Stimulated activated naive CD8-positive, alpha-beta T cell treated with anti-CD3 and anti-CD28 coated beads, Interleukin-15, amount 100 ng/mL, for 72 hours (primary cell): ENCODE results near the gene PPP2R2D.
"Not testable (repeated sequence)": the region's sequence is repeated elsewhere in the genome, so short reads cannot be mapped to it uniquely, and the experiment has no call there.

ENCODE experiments used
- ATAC-seq: fragments of 150-1000 bp; cut with Tn5 transposase; 2 replicates; pipeline ENCODE4 v1.10.0; 2021; ENCODE audit warnings: mild to moderate bottlenecking, moderate library complexity
- DNase-seq, 2 donors: peaks; one replicate each; pipeline ENCODE4 v3.0.0; 2021 to 2022
- H3K27ac Mint-ChIP-seq, 2 donors: one replicate each; pipeline ENCODE4 v1.8.0; 2022; ENCODE audit warnings: mild to moderate bottlenecking in 2 of 2, mixed read lengths in 2 of 2, moderate library complexity in 2 of 2
- H3K27me3 Mint-ChIP-seq: one replicate; pipeline ENCODE4 v1.8.0; 2022; ENCODE audit warnings: mixed read lengths
- H3K4me1 Mint-ChIP-seq: one replicate; pipeline ENCODE4 v1.8.0; 2022; ENCODE audit warnings: mild to moderate bottlenecking, mixed read lengths
- H3K4me3 Mint-ChIP-seq, 2 donors: one replicate each; pipeline ENCODE4 v1.8.0; 2022; ENCODE audit warnings: mild to moderate bottlenecking in 2 of 2, mixed read lengths in 2 of 2, moderate library complexity in 1 of 2
- H3K9me3 Mint-ChIP-seq, 2 donors: one replicate each; pipeline ENCODE4 v1.8.0; 2022; ENCODE audit warnings: mixed read lengths in 2 of 2

PPP2R2D gene

DNA sequence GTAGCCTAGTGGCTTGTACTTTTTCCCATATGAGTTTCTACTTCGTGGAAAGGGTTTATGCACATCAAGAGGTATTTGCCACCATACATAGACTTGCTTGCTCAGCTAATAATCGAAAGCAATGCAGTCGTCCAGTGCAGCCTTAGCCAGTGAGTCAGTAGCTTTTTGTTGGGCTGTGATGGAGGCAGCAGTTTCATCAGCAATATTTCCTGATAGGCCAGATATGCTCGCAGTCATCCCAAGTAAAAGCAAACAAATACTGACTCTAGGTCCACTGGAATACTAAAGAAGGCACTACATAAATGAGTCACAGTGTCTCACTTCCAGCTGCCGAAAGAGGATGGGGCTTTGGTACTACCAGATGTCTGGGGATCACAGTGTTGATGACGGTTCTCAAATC is 83.0 kb downstream of the PPP2R2D start:
- no peaks in the 10 kb centered on the region for H3K9me3 Mint-ChIP-seq
- H3K4me1 Mint-ChIP-seq: peaks cover 21% of the 10 kb centered on the region
- no peak overlapping the region for H3K4me3 Mint-ChIP-seq
- H3K27me3 Mint-ChIP-seq: no peaks in the 10 kb centered on the region
- DNase-seq (no peak), ATAC-seq (no peak)
- no peak overlapping the region for H3K27ac Mint-ChIP-seq

DNA sequence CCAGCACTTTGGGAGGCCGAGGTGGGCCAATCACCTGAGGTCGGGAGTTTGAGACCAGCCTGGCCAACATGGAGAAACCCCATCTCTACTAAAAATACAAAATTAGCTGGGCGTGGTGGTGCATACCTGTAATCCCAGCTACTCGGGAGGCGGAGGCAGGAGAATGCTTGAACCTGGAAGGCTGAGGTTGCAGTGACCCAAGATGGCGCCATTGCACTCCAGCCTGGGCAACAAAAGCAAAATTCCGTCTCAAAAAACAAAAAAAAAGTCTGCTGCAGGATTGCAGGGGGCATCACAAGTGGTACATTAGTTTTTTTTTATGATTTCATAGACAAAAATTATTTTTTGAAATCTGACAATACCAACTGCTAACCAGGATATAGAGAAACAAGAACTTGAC is 86.0 kb downstream of the PPP2R2D start:
- not testable (repeated sequence) for H3K9me3 Mint-ChIP-seq, H3K4me1 Mint-ChIP-seq, H3K27me3 Mint-ChIP-seq, H3K27ac Mint-ChIP-seq, H3K4me3 Mint-ChIP-seq, DNase-seq, ATAC-seq

DNA sequence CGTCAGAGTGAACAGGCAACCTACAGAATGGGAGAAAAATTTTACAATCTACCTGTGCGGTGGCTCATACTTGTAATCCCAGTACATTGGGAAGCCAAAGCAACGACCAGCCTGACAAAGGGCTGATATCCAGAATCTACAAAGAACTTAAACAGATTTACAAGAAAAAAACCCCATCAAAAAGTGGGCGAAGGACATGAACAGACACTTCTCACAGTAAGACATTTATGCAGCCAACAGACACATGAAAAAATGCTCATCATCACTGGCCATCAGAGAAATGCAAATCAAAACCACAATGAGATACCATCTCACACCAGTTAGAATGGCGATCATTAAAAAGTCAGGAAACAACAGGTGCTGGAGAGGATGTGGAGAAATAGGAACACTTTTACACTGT is 86.5 kb downstream of the PPP2R2D start:
- H3K4me3 Mint-ChIP-seq, DNase-seq, H3K27me3 Mint-ChIP-seq, H3K4me1 Mint-ChIP-seq, ATAC-seq, H3K27ac Mint-ChIP-seq, H3K9me3 Mint-ChIP-seq: not testable (repeated sequence)

DNA sequence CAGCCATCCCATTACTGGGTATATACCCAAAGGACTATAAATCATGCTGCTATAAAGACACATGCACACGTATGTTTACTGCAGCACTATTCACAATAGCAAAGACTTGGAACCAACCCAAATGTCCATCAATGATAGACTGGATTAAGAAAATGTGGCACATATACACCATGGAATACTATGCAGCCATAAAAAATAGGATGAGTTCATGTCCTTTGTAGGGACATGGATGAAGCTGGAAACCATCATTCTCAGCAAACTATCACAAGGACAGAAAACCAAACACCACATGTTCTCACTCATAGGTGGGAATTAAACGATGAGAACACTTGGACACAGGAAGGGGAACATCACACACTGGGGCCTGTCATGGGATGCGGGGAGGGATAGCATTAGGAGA is 87.0 kb downstream of the PPP2R2D start:
- ATAC-seq, H3K27ac Mint-ChIP-seq, H3K27me3 Mint-ChIP-seq, H3K4me1 Mint-ChIP-seq, H3K9me3 Mint-ChIP-seq, DNase-seq, H3K4me3 Mint-ChIP-seq: not testable (repeated sequence)

DNA sequence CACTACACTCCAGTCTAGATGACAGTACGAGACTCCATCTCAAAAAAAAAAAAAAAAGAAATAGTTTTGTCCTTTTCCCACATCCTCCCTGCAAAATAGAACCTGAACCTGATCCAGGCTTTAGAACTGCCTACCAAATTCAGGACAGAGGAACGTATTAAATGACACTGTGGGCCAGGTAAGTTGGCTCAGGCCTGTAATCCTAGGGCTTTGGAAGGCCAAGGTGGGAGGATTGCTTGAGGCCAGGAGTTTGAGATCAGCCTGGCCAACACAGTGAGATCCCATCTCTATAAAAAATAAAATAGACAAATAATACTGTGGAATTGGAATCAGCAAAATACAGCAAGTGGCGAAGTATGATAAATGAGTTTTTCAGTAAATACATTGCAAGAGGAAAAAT is 90.9 kb downstream of the PPP2R2D start:
- no peak overlapping the region for H3K27ac Mint-ChIP-seq

DNA sequence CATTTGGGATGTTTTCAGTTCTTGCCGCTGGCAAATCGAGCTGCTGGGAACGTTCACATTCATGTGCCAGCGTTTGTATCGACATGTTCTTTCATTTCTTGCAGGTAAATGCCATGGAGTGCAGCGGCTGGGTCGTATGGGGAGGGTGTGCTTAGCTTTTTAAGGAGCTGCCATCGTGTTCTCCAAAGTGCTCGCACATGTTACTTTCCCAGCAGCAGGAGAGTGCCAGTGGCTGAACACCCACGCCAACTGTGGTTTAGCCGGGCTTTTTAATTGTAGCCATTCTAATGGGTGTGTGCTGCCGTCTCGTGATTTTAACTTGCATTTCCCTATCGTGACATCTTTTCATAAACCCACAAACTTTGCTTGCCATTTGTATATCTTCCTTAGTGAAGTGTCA is 92.5 kb downstream of the PPP2R2D start:
- no peak for ATAC-seq
- H3K9me3 Mint-ChIP-seq: no peaks in the 10 kb centered on the region
- H3K27me3 Mint-ChIP-seq: no peaks in the 10 kb centered on the region
- H3K4me1 Mint-ChIP-seq: no peaks in the 10 kb centered on the region
- H3K4me3 Mint-ChIP-seq: no peak overlapping the region
- no peak overlapping the region for H3K27ac Mint-ChIP-seq
- no peak for DNase-seq

More for the DNA sequence above, 90.9 kb downstream of the PPP2R2D start:
- H3K9me3 Mint-ChIP-seq: no peaks in the 10 kb centered on the region
- DNase-seq (no peak), ATAC-seq (no peak)
- H3K4me1 Mint-ChIP-seq: no peaks in the 10 kb centered on the region
- H3K4me3 Mint-ChIP-seq: no peak overlapping the region
- no peaks in the 10 kb centered on the region for H3K27me3 Mint-ChIP-seq

DNA sequence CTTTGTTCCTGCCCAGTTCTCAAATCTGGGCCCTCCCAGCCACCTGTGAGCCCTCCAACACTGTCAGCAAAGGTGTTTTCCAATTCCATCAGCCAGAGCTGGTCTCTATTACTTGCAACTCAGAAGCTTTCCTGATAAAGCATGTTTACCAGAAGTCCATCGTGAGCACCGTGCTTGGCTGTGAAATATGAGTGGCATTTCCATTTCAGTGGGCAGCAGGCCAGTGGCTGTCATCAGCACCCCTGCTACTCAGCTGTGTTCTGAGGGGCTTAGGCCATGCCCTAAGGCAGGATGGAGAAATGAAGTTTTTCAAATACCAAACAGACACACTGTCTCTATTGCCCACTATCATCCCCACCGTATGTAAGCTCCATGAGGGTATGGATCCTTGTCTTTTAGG is 93.6 kb downstream of the PPP2R2D start:
- Mint-ChIP-seq H3K4me3 (no peak overlapping the region), H3K27ac (no peak overlapping the region), H3K4me1 (no peaks in the 10 kb centered on the region), H3K9me3 (no peaks in the 10 kb centered on the region), H3K27me3 (no peaks in the 10 kb centered on the region)
- DNase-seq (no peak), ATAC-seq (no peak)

DNA sequence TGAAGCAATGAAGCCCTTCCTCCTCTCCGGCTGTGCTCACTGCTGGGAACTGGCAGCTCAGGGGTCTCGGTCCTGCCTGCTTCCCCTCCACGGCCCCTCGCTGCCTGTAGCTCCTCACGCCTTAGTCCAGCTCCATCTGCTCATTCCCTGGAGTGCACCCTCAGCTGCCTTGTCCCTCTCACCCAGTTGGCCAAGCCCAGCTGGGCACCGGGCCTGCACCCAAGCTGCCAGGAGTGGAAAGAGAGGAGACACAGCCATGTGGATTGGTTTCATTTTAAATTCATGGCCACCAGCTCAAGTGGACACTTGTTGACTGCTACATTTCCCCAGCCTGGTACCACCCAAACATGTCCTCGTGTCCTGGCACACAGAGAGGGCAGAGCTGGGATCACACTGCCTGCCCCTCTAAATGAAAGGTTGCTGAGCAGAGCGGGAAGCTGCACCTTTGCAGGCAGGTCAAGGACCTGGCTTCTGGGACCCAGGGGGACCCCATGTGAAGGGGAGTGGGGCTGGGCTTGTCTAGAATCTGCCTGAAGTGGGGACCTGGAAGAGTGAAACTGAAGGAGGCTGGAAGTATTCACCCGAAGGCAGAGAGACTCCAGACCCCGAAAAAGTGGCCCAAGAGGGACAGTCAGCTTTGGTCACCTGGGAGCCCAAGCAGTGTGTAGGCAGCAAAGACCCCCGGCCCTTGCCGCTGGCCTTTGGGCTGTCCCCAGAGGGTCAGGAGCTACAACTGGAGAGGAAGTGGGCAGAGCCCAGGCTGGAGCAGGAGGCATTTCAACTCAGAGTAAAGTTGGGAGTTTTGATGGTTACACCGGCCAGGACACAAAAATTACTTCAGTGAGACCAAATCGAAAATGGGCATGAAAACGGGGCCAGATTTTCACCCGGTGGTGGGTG is 95.9 kb downstream of the PPP2R2D start:
- Mint-ChIP-seq H3K4me1 (peaks cover 5% of the 10 kb centered on the region), H3K27ac (no peak overlapping the region), H3K9me3 (no peaks in the 10 kb centered on the region), H3K4me3 (no peak overlapping the region), H3K27me3 (no peaks in the 10 kb centered on the region)
- ATAC-seq: no peak
- no peak for DNase-seq

DNA sequence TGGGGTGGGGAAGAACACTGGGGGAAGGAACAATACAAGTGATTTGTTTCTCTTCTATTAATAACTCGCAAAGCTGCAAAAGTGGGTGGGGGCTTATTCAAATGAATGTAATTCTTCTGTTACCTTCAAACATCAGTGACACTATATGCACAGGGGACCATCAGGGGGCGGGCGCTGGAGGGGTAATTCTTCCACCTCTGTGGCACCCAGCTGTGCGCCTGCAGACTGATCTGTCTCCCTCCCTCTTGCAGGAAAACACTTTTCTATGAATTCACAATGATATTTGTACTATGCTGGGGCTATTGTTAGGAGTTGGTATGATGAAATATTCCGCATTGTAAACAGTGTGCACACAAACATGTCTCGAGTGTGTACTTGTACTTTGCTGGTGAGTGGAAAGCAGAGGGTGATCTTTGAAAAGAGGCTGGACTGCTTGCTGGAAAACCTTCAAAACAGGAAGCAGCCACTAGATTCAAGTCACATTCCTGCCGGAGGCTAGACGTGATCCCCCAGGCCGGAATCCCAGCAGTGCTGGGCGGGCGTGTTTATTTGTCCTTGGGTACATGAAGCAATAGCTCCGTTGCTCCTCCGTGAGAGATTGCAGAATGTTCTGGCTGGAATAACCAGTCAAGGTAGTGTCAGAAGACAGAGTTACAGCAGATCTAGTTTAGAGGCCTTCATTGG is 96.7 kb downstream of the PPP2R2D start:
- Mint-ChIP-seq H3K27me3 (no peaks in the 10 kb centered on the region), H3K4me3 (no peak overlapping the region), H3K4me1 (peaks cover 5% of the 10 kb centered on the region), H3K9me3 (no peaks in the 10 kb centered on the region), H3K27ac (no peak overlapping the region)
- ATAC-seq: no peak
- no peak for DNase-seq

DNA sequence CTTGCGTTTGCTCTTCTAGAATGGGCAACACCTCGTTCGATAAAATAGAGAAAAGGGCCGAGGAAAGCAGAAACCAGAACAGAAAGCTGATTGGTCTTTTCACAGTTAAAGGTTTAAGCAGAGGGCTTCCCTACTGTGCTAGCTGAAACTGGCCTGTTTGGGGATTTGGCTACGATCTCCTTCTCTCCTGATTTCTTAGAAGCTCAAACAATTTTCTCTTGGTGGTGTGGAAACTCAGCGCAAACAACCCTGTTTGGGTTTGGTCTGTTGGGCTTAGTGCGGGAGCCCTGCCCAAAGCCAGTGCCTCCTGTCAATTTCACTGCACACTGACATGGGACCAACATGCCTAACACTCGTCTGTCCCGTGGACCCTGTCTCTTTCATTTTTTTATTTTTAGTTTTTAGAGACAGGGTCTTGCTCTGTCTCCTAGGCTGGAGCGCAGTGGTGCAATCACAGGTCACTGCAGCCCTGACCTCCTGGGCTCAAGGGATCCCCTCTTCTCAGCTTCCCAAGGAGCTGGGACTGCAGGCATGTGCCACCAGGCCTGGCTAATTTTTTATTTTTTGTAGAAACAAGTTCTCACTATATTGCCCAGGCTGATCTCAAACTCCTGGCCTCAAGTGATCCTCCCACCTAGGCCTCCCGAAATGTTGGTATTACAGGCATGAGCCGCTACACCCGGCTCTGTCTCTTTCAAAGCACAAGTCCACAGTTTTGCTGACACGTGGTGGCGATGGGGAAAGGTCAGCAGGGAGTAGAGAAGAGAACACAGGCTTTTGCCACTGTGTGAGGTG is 97.4 kb downstream of the PPP2R2D start:
- Mint-ChIP-seq H3K27ac (no peak overlapping the region), H3K4me1 (peaks cover 5% of the 10 kb centered on the region), H3K9me3 (no peaks in the 10 kb centered on the region), H3K27me3 (no peaks in the 10 kb centered on the region), H3K4me3 (no peak overlapping the region)
- ATAC-seq: no peak
- DNase-seq: no peak

DNA sequence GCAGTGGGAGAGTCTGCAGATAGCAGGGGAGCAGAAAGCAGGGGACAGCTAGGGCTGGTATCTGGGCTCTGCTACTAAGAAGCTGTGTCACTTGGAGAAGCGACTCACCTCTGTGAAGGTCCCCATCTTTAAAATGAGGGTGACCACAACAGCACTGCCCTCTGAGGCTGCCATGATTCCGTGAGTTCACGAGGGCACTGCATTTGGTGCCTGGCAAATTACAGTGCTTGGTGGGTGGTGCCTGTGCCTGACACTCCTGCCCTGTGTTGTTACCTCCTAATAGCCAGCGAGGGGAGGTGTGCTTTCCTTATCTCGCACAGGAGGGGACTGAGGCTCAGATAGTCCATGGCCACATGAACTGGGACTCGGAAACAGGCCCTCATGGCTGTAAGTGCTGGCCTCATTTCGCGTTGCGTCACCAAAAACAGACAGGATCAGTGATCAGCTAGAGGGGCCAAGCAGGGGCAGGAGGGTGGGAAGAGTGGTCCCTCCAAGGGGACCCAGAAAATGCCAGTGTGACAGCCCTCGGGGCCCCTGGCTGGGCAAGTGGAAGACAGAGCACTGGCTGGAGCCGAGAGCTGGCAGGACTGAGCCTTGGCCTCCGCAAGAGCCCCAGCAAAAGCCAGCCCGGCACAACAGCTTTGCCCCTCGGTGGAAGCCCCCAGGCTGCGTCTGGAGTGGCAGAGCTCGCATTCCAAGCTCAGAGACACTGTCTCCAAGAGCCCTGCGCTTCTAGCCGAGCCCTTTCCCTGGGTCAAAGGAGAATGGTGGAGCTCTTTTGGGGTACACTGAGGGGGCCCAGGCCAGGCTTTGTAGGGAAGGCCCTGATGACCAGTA is 98.3 kb downstream of the PPP2R2D start:
- no peak for ATAC-seq

DNA sequence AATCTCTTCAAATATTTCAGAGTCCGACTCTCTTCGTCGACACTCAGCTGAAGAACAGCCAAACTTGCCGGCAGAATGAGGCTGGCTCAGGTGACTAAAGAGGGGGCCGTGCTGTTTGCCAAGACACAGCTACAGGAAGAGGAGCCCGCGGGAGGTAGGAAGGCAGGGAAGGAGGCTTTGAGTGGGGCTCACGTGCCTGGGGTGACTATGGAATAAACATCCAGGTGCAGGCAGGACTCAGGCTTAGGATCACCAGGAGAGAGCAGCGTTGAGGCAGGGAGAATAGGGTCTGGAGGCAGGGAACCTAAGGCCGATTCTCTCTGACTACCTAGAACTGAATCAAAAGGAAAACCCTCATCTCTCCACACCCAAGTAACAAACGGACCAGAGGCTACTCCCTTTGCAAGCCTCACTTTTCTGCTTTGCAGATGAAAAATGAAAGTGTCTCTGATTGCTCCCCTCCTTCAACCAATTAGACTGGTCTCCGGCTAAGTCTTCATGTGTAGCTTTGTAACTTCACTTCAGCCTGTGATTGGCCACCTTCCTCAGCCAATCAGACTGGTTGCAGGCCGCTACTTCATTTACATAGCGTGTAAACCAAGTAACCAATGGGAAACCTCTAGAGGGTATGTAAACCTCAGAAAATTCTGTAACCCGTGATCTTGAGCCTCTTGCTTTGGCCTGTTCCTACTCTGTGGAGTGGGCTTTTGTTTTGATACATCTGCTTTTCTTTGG is 100.6 kb downstream of the PPP2R2D start:
- H3K27me3 Mint-ChIP-seq: no peaks in the 10 kb centered on the region
- ATAC-seq: peak; percentile 76
- H3K27ac Mint-ChIP-seq: no peak overlapping the region
- H3K4me3 Mint-ChIP-seq: peak overlapping the region; percentile 6 to 32
- H3K4me1 Mint-ChIP-seq: peaks cover 11% of the 10 kb centered on the region
- no peak for DNase-seq
- peaks cover 9 to 10% of the 10 kb centered on the region in 2 donors for H3K9me3 Mint-ChIP-seq

More for the DNA sequence above, 98.3 kb downstream of the PPP2R2D start:
- H3K4me1 Mint-ChIP-seq: peaks cover 5% of the 10 kb centered on the region
- H3K27ac Mint-ChIP-seq: no peak overlapping the region
- no peak for DNase-seq
- no peak overlapping the region for H3K4me3 Mint-ChIP-seq
- no peaks in the 10 kb centered on the region for H3K27me3 Mint-ChIP-seq
- H3K9me3 Mint-ChIP-seq: no peaks in the 10 kb centered on the region

DNA sequence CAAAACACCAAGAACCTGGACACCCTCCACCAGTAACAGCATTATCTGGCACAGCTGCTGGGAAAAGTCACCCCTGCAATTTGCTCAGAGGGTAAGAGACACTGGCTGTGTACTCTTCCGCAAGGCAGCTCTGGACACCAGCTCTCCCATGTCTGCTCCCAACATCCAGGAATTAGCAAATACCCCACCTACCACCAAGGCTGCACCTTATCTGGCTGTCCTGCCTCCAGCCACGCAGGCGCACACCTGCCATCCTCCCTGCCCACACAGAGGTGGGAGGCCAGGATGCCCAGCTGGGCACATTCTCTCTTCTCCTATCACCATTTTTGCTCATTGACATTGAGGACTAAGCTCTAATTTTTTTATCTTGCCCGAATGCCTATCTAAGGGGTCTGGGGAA is 101.2 kb downstream of the PPP2R2D start:
- H3K4me3 Mint-ChIP-seq: no peak overlapping the region

DNA sequence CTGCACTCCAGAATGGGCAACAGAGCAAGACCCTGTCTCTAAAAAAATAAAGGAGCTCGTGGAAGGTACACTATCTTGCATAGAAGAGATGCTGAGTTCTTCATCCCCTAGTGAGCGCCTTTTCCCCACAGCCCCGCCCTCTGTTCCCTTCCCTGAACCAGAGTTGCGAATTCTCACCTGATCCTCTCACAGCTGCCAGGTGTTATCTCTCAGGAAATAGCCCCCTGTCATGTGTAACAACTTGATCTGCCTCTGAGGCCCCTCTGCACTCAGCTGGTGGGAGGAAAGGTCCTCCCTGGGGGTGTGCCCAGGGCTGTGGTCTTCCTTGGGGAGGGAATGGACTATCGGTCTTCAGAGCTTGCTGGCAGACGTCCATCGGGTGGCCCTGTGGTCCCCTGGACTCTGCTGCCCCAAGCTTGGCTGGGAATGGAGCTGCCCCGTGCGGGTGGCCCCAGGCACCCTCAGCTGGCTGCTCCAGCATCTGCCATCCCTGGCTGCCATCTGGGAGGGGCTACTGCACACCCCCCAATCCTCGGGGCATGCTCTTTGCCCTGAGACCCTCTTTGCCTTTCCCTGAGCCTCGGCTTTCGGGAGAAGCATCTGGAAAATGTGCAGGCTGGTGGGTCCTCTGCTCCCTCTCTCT is 102.6 kb downstream of the PPP2R2D start:
- Mint-ChIP-seq H3K9me3 (peaks cover 9 to 10% of the 10 kb centered on the region in 2 donors), H3K27me3 (no peaks in the 10 kb centered on the region), H3K4me1 (peaks cover 19% of the 10 kb centered on the region), H3K4me3 (no peak overlapping the region), H3K27ac (no peak overlapping the region)
- no peak for DNase-seq
- no peak for ATAC-seq

More for the DNA sequence above, 101.2 kb downstream of the PPP2R2D start:
- DNase-seq: no peak
- H3K27ac Mint-ChIP-seq: peak overlapping the region in 1 of 2 donors; percentile 85
- no peak for ATAC-seq
- no peaks in the 10 kb centered on the region for H3K27me3 Mint-ChIP-seq
- peaks cover 9 to 10% of the 10 kb centered on the region in 2 donors for H3K9me3 Mint-ChIP-seq
- H3K4me1 Mint-ChIP-seq: peaks cover 16% of the 10 kb centered on the region
